WTC11 (cell line): ENCODE results near the gene AREL1. TPM values are rescaled to one million over a fixed set of nuclear protein-coding genes. Genes with fewer than 3 reads are reported as not detected.

Experiments
- ATAC-seq: fragments of 200-7000 bp; cut with Tn5 transposase; 2 replicates; pipeline ENCODE4 v1.10.0; 2021; ENCODE audit warnings: mild to moderate bottlenecking, moderate library complexity
- CTCF ChIA-PET: fragments of 300-600 bp; sonication (Branson Sonifier 250); formaldehyde crosslinking; loops from one replicate; lab custom pipeline; 2021; ENCODE audit warnings: antibody characterized with exemption; lab: Charles Lee
- POLR2A ChIA-PET: fragments of 350-600 bp; sonication (Branson Sonifier 250); formaldehyde crosslinking; loops from one replicate; lab custom pipeline; 2021; ENCODE audit warnings: antibody characterized with exemption; lab: Charles Lee
- DNase-seq: peaks from one replicate; pipeline ENCODE4 v3.0.0; 2021; ENCODE audit warnings: low spot score
- H3K27ac Mint-ChIP-seq: 2 replicates; pipeline ENCODE4 v1.8.0; 2021; ENCODE audit warnings: mixed read lengths
- H3K27me3 Mint-ChIP-seq: 2 replicates; pipeline ENCODE4 v1.8.0; 2021; ENCODE audit warnings: low read depth, mild to moderate bottlenecking, moderate library complexity, mixed read lengths
- H3K36me3 Mint-ChIP-seq: 2 replicates; pipeline ENCODE4 v1.8.0; 2021; ENCODE audit warnings: mixed read lengths
- H3K4me1 Mint-ChIP-seq: 2 replicates; pipeline ENCODE4 v1.8.0; 2022; ENCODE audit warnings: mixed read lengths
- H3K4me3 Mint-ChIP-seq: 2 replicates; pipeline ENCODE4 v1.8.0; 2021; ENCODE audit warnings: mild to moderate bottlenecking, moderate library complexity, mixed read lengths
- H3K9me3 Mint-ChIP-seq: 2 replicates; pipeline ENCODE4 v1.8.0; 2021; ENCODE audit warnings: mixed read lengths
- CREM ChIP-seq: sonication (generic); formaldehyde crosslinking; IDR thresholded peaks from 2 replicates; pipeline ENCODE4 v1.8.1; 2022; ENCODE audit warnings: mild to moderate bottlenecking, missing genetic modification reagents, moderate library complexity
- FOXJ3 ChIP-seq: sonication (generic); formaldehyde crosslinking; IDR thresholded peaks from 2 replicates; pipeline ENCODE4 v1.9.0; 2021; ENCODE audit warnings: missing genetic modification reagents, mild to moderate bottlenecking, borderline replicate concordance
- GRHL2 ChIP-seq: fragments of 250-450 bp; sonication (Bioruptor Pico); IDR thresholded peaks from 2 replicates; pipeline ENCODE4 v1.8.0; 2022; ENCODE audit warnings: mild to moderate bottlenecking, moderate library complexity; ENCODE audit not compliant: insufficient replicate concordance, severe bottlenecking
- GTF2I ChIP-seq: fragments of 250-450 bp; sonication (Bioruptor Pico); conservative IDR thresholded peaks from 2 replicates; pipeline ENCODE4 v1.4.0; 2021; ENCODE audit warnings: mild to moderate bottlenecking
- HMGA2 ChIP-seq: fragments of 250-450 bp; sonication (Bioruptor Pico); IDR thresholded peaks from 2 replicates; pipeline ENCODE4 v1.4.0; 2021; ENCODE audit warnings: mild to moderate bottlenecking, moderate library complexity
- JAZF1 ChIP-seq: fragments of 250-450 bp; sonication (Bioruptor Pico); IDR thresholded peaks from 2 replicates; pipeline ENCODE4 v1.9.0; 2021; ENCODE audit warnings: moderate library complexity, mild to moderate bottlenecking, inconsistent platforms
- JUN ChIP-seq: sonication (generic); formaldehyde crosslinking; IDR thresholded peaks from 2 replicates; pipeline ENCODE4 v1.8.0; 2023; ENCODE audit warnings: mild to moderate bottlenecking, missing genetic modification reagents
- NFATC4 ChIP-seq: fragments of 250-450 bp; sonication (Bioruptor Pico); IDR thresholded peaks from 2 replicates; pipeline ENCODE4 v1.9.0; 2021; ENCODE audit warnings: mild to moderate bottlenecking
- NR1H2 ChIP-seq: sonication (generic); formaldehyde crosslinking; IDR thresholded peaks from 2 replicates; pipeline ENCODE4 v1.9.0; 2021; ENCODE audit warnings: mild to moderate bottlenecking, moderate library complexity, missing genetic modification reagents
- OVOL2 ChIP-seq: fragments of 250-450 bp; sonication (Bioruptor Pico); IDR thresholded peaks from 2 replicates; pipeline ENCODE4 v1.9.0; 2021; ENCODE audit warnings: mild to moderate bottlenecking, borderline replicate concordance
- RORB ChIP-seq: fragments of 250-450 bp; sonication (Bioruptor Pico); IDR thresholded peaks from 2 replicates; pipeline ENCODE4 v1.9.0; 2021; ENCODE audit warnings: mild to moderate bottlenecking
- total RNA-seq: library from RNA; stranded (reverse); gene quantifications from 3 replicates; pipeline ENCODE4 v1.2.3, GENCODE V29; 2021
- TF ChIP-seq, protein P1 (sequence below): sonication (generic); formaldehyde crosslinking; conservative IDR thresholded peaks from 2 replicates; pipeline ENCODE4 v1.8.1; 2023; ENCODE audit warnings: mild to moderate bottlenecking, low read depth, missing genetic modification reagents, moderate library complexity
- TF ChIP-seq, protein P2 (sequence below): fragments of 250-450 bp; sonication (Bioruptor Pico); conservative IDR thresholded peaks from 2 replicates; pipeline ENCODE4 v1.9.0; 2021; ENCODE audit warnings: mild to moderate bottlenecking
- TF ChIP-seq, protein P3 (sequence below): sonication (generic); formaldehyde crosslinking; IDR thresholded peaks from 2 replicates; pipeline ENCODE4 v1.8.1; 2022; ENCODE audit warnings: mild to moderate bottlenecking, missing genetic modification reagents, moderate library complexity, borderline replicate concordance
- TF ChIP-seq, protein P4 (sequence below): fragments of 250-450 bp; sonication (Bioruptor Pico); IDR thresholded peaks from 2 replicates; pipeline ENCODE4 v1.9.0; 2021; ENCODE audit warnings: moderate library complexity, mild to moderate bottlenecking, inconsistent platforms, borderline replicate concordance
- TF ChIP-seq, protein P5 (sequence below): sonication (generic); formaldehyde crosslinking; IDR thresholded peaks from 2 replicates; pipeline ENCODE4 v1.8.0; 2023; ENCODE audit warnings: missing genetic modification reagents

AREL1 gene
- total RNA-seq, 1 experiment from 2014 or later, result 37.0 TPM

DNA sequence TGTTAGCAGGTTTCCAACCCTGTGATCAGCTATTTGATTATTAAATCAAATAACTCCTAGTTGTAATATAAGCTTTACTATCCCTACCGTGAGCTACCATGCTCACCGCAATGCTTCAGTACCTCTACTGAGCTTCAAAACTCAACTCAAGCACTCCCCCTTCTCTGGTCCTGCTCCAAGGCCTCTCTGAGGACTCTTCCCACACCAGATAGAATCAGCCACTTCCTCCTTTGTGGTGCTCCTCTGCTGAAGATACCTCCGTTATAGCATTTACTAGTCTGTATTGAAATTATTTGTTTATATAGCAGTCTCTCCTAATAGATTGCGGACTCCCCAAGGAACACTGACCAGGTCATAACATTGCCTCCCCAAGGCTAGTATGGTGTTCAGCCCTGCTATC is 17.5 kb downstream of the AREL1 start (continued):
- TF ChIP-seq, protein P1, sequence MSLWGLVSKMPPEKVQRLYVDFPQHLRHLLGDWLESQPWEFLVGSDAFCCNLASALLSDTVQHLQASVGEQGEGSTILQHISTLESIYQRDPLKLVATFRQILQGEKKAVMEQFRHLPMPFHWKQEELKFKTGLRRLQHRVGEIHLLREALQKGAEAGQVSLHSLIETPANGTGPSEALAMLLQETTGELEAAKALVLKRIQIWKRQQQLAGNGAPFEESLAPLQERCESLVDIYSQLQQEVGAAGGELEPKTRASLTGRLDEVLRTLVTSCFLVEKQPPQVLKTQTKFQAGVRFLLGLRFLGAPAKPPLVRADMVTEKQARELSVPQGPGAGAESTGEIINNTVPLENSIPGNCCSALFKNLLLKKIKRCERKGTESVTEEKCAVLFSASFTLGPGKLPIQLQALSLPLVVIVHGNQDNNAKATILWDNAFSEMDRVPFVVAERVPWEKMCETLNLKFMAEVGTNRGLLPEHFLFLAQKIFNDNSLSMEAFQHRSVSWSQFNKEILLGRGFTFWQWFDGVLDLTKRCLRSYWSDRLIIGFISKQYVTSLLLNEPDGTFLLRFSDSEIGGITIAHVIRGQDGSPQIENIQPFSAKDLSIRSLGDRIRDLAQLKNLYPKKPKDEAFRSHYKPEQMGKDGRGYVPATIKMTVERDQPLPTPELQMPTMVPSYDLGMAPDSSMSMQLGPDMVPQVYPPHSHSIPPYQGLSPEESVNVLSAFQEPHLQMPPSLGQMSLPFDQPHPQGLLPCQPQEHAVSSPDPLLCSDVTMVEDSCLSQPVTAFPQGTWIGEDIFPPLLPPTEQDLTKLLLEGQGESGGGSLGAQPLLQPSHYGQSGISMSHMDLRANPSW (CRISPR knock-in tag), result no peak
- no peak for TF ChIP-seq HMGA2 (CRISPR knock-in tag)
- TF ChIP-seq, protein P2, sequence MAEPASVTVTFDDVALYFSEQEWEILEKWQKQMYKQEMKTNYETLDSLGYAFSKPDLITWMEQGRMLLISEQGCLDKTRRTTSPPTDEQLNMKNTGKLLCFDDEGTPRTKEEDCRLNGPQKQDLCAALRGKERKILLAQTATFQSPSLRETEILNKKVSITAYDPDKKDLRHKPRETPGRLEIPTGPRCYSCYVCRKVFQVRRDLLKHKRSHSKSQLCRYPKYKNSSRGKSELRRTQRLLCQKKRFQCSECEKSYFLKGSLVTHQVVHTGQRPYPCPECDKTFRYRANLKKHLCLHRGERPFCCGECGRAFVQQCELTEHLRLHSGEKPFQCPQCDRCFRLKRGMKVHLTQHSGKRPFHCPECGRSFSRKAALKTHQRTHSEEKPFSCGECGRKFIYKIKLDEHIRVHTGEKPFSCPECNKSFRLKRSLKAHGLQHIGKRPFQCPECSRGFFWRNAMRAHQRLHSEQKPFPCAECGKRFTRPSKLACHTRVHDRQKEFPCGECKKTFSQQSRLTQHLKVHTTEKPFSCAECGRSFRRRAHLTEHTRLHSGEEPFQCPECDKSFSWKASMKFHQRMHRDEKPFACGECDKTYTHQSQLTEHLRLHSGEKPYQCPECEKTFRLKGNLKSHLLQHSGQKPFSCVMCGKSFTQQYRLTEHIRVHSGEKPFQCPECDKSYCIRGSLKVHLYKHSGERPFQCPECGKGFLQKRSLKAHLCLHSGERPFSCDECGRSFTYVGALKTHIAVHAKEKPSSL (CRISPR knock-in tag), result no peak

DNA sequence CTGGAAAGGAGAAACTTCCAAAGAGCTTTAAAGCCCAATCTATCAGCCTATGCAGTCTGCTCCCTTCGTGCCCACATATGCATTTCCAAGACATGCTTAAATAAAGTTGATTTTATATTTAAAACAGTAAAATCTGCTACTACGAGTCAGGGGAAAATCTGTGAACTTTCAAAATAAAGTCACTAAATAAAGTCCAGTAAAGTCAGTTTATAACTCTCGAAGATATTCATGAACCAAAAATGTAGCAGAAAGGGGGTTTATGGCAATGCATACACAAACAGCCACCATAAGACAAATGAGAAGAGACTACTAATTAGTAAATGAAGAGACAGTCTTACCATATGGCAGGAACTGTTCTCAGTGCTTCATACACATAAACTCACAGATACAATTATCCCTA is 19.7 kb downstream of the AREL1 start:
- Mint-ChIP-seq H3K27me3 (no peaks in the 10 kb centered on the region), H3K4me1 (no peaks in the 10 kb centered on the region), H3K4me3 (no peak overlapping the region)
- DNase-seq, result no peak
- CTCF ChIA-PET, result no interaction called here
- POLR2A ChIA-PET, result no interaction called here
- ATAC-seq, result no peak
- no peak for TF ChIP-seq FOXJ3 (CRISPR knock-in tag)
- no peak for TF ChIP-seq NR1H2 (CRISPR knock-in tag)
- no peak for TF ChIP-seq GTF2I (CRISPR knock-in tag)
- TF ChIP-seq, protein P1 (CRISPR knock-in tag), result no peak
- TF ChIP-seq CREM (CRISPR knock-in tag), result no peak
- TF ChIP-seq OVOL2 (CRISPR knock-in tag), result no peak
- TF ChIP-seq GRHL2 (CRISPR knock-in tag), result no peak
- no peak for TF ChIP-seq NFATC4 (CRISPR knock-in tag)
- TF ChIP-seq, protein P3, sequence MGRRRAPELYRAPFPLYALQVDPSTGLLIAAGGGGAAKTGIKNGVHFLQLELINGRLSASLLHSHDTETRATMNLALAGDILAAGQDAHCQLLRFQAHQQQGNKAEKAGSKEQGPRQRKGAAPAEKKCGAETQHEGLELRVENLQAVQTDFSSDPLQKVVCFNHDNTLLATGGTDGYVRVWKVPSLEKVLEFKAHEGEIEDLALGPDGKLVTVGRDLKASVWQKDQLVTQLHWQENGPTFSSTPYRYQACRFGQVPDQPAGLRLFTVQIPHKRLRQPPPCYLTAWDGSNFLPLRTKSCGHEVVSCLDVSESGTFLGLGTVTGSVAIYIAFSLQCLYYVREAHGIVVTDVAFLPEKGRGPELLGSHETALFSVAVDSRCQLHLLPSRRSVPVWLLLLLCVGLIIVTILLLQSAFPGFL (CRISPR knock-in tag), result no peak
- no peak for TF ChIP-seq HMGA2 (CRISPR knock-in tag)
- TF ChIP-seq, protein P4, sequence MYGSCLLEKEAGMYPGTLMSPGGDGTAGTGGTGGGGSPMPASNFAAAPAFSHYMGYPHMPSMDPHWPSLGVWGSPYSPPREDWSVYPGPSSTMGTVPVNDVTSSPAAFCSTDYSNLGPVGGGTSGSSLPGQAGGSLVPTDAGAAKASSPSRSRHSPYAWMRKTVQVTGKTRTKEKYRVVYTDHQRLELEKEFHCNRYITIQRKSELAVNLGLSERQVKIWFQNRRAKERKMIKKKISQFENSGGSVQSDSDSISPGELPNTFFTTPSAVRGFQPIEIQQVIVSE, result no peak
- no peak for TF ChIP-seq RORB (CRISPR knock-in tag)
- no peak for TF ChIP-seq JAZF1 (CRISPR knock-in tag)
- no peak for TF ChIP-seq JUN
- TF ChIP-seq, protein P5, sequence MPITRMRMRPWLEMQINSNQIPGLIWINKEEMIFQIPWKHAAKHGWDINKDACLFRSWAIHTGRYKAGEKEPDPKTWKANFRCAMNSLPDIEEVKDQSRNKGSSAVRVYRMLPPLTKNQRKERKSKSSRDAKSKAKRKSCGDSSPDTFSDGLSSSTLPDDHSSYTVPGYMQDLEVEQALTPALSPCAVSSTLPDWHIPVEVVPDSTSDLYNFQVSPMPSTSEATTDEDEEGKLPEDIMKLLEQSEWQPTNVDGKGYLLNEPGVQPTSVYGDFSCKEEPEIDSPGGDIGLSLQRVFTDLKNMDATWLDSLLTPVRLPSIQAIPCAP (CRISPR knock-in tag), result no peak
- TF ChIP-seq, all 79 proteins: peak for 0
- no peaks in the 10 kb centered on the region for H3K9me3 Mint-ChIP-seq
- peaks cover 21% of the 10 kb centered on the region for H3K36me3 Mint-ChIP-seq
- H3K27ac Mint-ChIP-seq, result no peak overlapping the region
